ENCODE data around the gene JUNB.

JUNB gene

GRCh38 chr19:12751635-12752034 is 39.7 kb upstream of the JUNB start, which contains the start of gene BEST2:
TSS of gene BEST2 (plus strand) at chr19:12751791. CDS start at chr19:12752593, 802 bp downstream.
- Histone ChIP-seq H3K4me1 (ENCODE audit: control insufficient read depth in 1 of 2, insufficient read depth in 1 of 2, low read depth in 1 of 2, low read length in 1 of 2) (no peaks in the 10 kb centered on the region), H3K27me3 (peaks cover 71% of the 10 kb centered on the region), H3K4me3 (ENCODE audit: low read depth in 1 of 2, low read length in 1 of 2) (no peak within 1 kb of the TSS), H3K9me3 (no peaks in the 10 kb centered on the region), H3K27ac (no peak within 1 kb of the TSS), H3K36me3 (peaks cover 15% of the 10 kb centered on the region)
- TF ChIP-seq CTCF (IDR thresholded peaks at IDR 0.05): no peak

- Histone ChIP-seq H3K9me3 (no peaks in the 10 kb centered on the region), H3K36me3 (peaks cover 10% of the 10 kb centered on the region), H3K4me3 (ENCODE audit: low read depth in 1 of 2, low read length in 1 of 2) (no peak overlapping the region), H3K27ac (no peak overlapping the region), H3K4me1 (ENCODE audit: control insufficient read depth in 1 of 2, insufficient read depth in 1 of 2, low read depth in 1 of 2, low read length in 1 of 2) (no peaks in the 10 kb centered on the region), H3K27me3 (peaks cover 77% of the 10 kb centered on the region)
- TF ChIP-seq CTCF (IDR thresholded peaks at IDR 0.05): no peak
These were observed 39.1 kb upstream of the JUNB start for GRCh38 chr19:12752056-12752781.

- TF ChIP-seq CTCF (IDR thresholded peaks at IDR 0.05): no peak
- Histone ChIP-seq H3K4me1 (ENCODE audit: control insufficient read depth in 1 of 2, insufficient read depth in 1 of 2, low read depth in 1 of 2, low read length in 1 of 2) (peaks cover 3 to 8% of the 10 kb centered on the region in 2 experiments), H3K27ac (no peak overlapping the region)
These were observed 36.7 kb upstream of the JUNB start for GRCh38 chr19:12754465-12755196.

GRCh38 chr19:12756150-12756883 is 35.0 kb upstream of the JUNB start:
- Histone ChIP-seq H3K4me1 (ENCODE audit: control insufficient read depth in 1 of 2, insufficient read depth in 1 of 2, low read depth in 1 of 2, low read length in 1 of 2) (peaks cover 3 to 8% of the 10 kb centered on the region in 2 experiments), H3K4me3 (ENCODE audit: low read depth in 1 of 2, low read length in 1 of 2) (no peak overlapping the region), H3K27ac (no peak overlapping the region), H3K27me3 (peaks cover 65% of the 10 kb centered on the region), H3K9me3 (no peaks in the 10 kb centered on the region), H3K36me3 (no peaks in the 10 kb centered on the region)
- TF ChIP-seq CTCF (IDR thresholded peaks at IDR 0.05): no peak

More at GRCh38 chr19:12754465-12755196, 36.7 kb upstream of the JUNB start:
- no peaks in the 10 kb centered on the region for H3K36me3 ChIP-seq
- H3K9me3 ChIP-seq: no peaks in the 10 kb centered on the region
- H3K27me3 ChIP-seq: peaks cover 82% of the 10 kb centered on the region
- H3K4me3 ChIP-seq (ENCODE audit: low read depth in 1 of 2, low read length in 1 of 2): no peak overlapping the region

- no peaks in the 10 kb centered on the region for H3K36me3 ChIP-seq
- no peak overlapping the region for H3K27ac ChIP-seq
- no peaks in the 10 kb centered on the region for H3K9me3 ChIP-seq
- peaks cover 3 to 8% of the 10 kb centered on the region in 2 experiments for H3K4me1 ChIP-seq (ENCODE audit: control insufficient read depth in 1 of 2, insufficient read depth in 1 of 2, low read depth in 1 of 2, low read length in 1 of 2)
- peaks cover 52% of the 10 kb centered on the region for H3K27me3 ChIP-seq
- TF ChIP-seq CTCF (IDR thresholded peaks at IDR 0.05): peak; percentile 93
- peak overlapping the region; percentile 29 to 56 for H3K4me3 ChIP-seq (ENCODE audit: low read depth in 1 of 2, low read length in 1 of 2)
These were observed 33.6 kb upstream of the JUNB start for GRCh38 chr19:12757544-12758274.

Measured in neutrophil (primary cell).